HG03558 (cell line): ENCODE results near the gene POTEH.
"Not testable (repeated sequence)": the region's sequence is repeated elsewhere in the genome, so short reads cannot be mapped to it uniquely, and the experiment has no call there.

Experiments used
- ATAC-seq: cut with Tn5 transposase; IDR thresholded peaks from one replicate; pipeline ENCODE4 v1.9.1; 2021; ENCODE audit warnings: moderate number of reproducible peaks; ENCODE audit not compliant: unreplicated experiment; ENCODE audit errors: extremely low read depth

Gene POTEH

GRCh38 chr22:15689749-15690125 is at the start of gene POTEH:
Gene POTEH (plus strand): TSS chr22:15690026. CDS start chr22:15690078, 52 bp downstream.
- not testable (repeated sequence) for ATAC-seq

GRCh38 chr22:15642288-15642861 is 47.5 kb upstream of the POTEH start:
- ATAC-seq: not testable (repeated sequence)

- not testable (repeated sequence) for ATAC-seq
Observed at GRCh38 chr22:15651954-15652353, 37.9 kb upstream of the POTEH start.

- ATAC-seq: not testable (repeated sequence)
Observed at GRCh38 chr22:15652738-15653137, 37.1 kb upstream of the POTEH start.

GRCh38 chr22:15653241-15653640 is 36.6 kb upstream of the POTEH start:
- ATAC-seq: not testable (repeated sequence)

- ATAC-seq: not testable (repeated sequence)
Observed at GRCh38 chr22:15661102-15661501, 28.7 kb upstream of the POTEH start.

- ATAC-seq: not testable (repeated sequence)
Observed at GRCh38 chr22:15664682-15665081, 25.1 kb upstream of the POTEH start.

- not testable (repeated sequence) for ATAC-seq
Observed at GRCh38 chr22:15665478-15665877, 24.3 kb upstream of the POTEH start.

- not testable (repeated sequence) for ATAC-seq
Observed at GRCh38 chr22:15669430-15669829, 20.4 kb upstream of the POTEH start.

- not testable (repeated sequence) for ATAC-seq
Observed at GRCh38 chr22:15679702-15680101, 10.1 kb upstream of the POTEH start.

GRCh38 chr22:15684115-15684514 is 5.7 kb upstream of the POTEH start:
- not testable (repeated sequence) for ATAC-seq

- not testable (repeated sequence) for ATAC-seq
Observed at GRCh38 chr22:15684695-15685094, 5.1 kb upstream of the POTEH start.

GRCh38 chr22:15685641-15686040 is 4.2 kb upstream of the POTEH start:
- not testable (repeated sequence) for ATAC-seq

- not testable (repeated sequence) for ATAC-seq
Observed at GRCh38 chr22:15687086-15687485, 2.7 kb upstream of the POTEH start.

GRCh38 chr22:15687676-15688075 is 2.1 kb upstream of the POTEH start:
- not testable (repeated sequence) for ATAC-seq

GRCh38 chr22:15688090-15688489 is 1.7 kb upstream of the POTEH start:
- not testable (repeated sequence) for ATAC-seq

- ATAC-seq: not testable (repeated sequence)
Observed at GRCh38 chr22:15689012-15689748, 646 bp upstream of the POTEH start.

- not testable (repeated sequence) for ATAC-seq
Observed at GRCh38 chr22:15713600-15713999, 23.8 kb downstream of the POTEH start.

- ATAC-seq: not testable (repeated sequence)
Observed at GRCh38 chr22:15714125-15714524, 24.3 kb downstream of the POTEH start.

- ATAC-seq: not testable (repeated sequence)
Observed at GRCh38 chr22:15721884-15722283, 32.1 kb downstream of the POTEH start.

GRCh38 chr22:15729209-15729917 is 39.5 kb downstream of the POTEH start:
- not testable (repeated sequence) for ATAC-seq
